Spleen (tissue), 7 donors: ENCODE data around the gene TMEM117.

ENCODE experiments used
- CTCF ChIP-seq, 11 experiments: fragments of 200-600 bp in 7 of 11; fragments of 450-650 bp in 4 of 11; sonication (generic) in 4 of 11; IDR thresholded peaks in 8 of 11; conservative IDR thresholded peaks in 3 of 11; 1 replicate in 7 of 11; 2 replicates in 4 of 11; pipeline versions ENCODE4 v1.4.0 to v1.8.0; 2016 to 2021; ENCODE audit warnings: antibody characterized with exemption in 11 of 11, inconsistent platforms in 4 of 11, mild to moderate bottlenecking in 1 of 11
- POLR2A ChIP-seq, 3 donors: fragments of 450-650 bp; IDR thresholded peaks; one replicate each; pipeline ENCODE4 v1.5.1; 2017; ENCODE audit warnings: antibody characterized with exemption in 3 of 3, mild to moderate bottlenecking in 1 of 3
- POLR2AphosphoS5 ChIP-seq, 3 donors: sonication (generic); formaldehyde crosslinking; IDR thresholded peaks; one replicate each; pipeline ENCODE4 v1.5.1; 2017; ENCODE audit warnings: antibody characterized with exemption in 3 of 3
- donor health status: DM: no; HTN: no; CAD: no; lungs with moderate emphysema.
- donor health status: DM: no; HTN: no; CAD: no.
- donor health status: DM: no; HTN: no; CAD: no.

GRCh38 chr12:44436756-44437155 lies 600.9 kb downstream of the TMEM117 start:
- TF ChIP-seq POLR2A (IDR thresholded peaks at IDR 0.05), result no peak
- no peak for TF ChIP-seq CTCF (IDR thresholded peaks at IDR 0.05 in 8 of 11, conservative IDR thresholded peaks at IDR 0.05 in 3 of 11)
- no peak for TF ChIP-seq POLR2AphosphoS5 (IDR thresholded peaks at IDR 0.05)
